Calu3 (cell line): Measurements from ENCODE around the gene TSHZ2. TPM values are rescaled to one million over a fixed set of nuclear protein-coding genes. Genes with fewer than 3 reads are reported as not detected.

Experiments
- BruUV-seq: library from RNA; stranded (reverse); fragments of 400-500 nt; replicated peaks from 2 replicates; lab custom pipeline; 2021; lab: Mats Ljungman, UMichigan
- CTCF ChIA-PET: fragments of 300-600 bp; sonication (Branson Sonifier 250); formaldehyde crosslinking; loops from one replicate; lab custom pipeline; 2022; ENCODE audit warnings: antibody characterized with exemption; lab: Charles Lee
- DNase-seq: peaks from one replicate; pipeline ENCODE4 v3.0.0; 2022
- H3K27ac Mint-ChIP-seq: one replicate; pipeline ENCODE4 v1.8.0; 2022; ENCODE audit warnings: mixed read lengths; ENCODE audit not compliant: unreplicated experiment
- H3K27me3 Mint-ChIP-seq: one replicate; pipeline ENCODE4 v1.8.0; 2022; ENCODE audit warnings: mixed read lengths; ENCODE audit not compliant: unreplicated experiment
- H3K36me3 Mint-ChIP-seq: one replicate; pipeline ENCODE4 v1.8.0; 2022; ENCODE audit warnings: mild to moderate bottlenecking, moderate library complexity, mixed read lengths; ENCODE audit not compliant: insufficient read depth, unreplicated experiment
- H3K4me1 Mint-ChIP-seq: one replicate; pipeline ENCODE4 v1.8.0; 2022; ENCODE audit warnings: mild to moderate bottlenecking, low read depth, mixed read lengths; ENCODE audit not compliant: unreplicated experiment
- H3K4me3 Mint-ChIP-seq: one replicate; pipeline ENCODE4 v1.8.0; 2022; ENCODE audit warnings: mild to moderate bottlenecking, low read depth, moderate library complexity, mixed read lengths; ENCODE audit not compliant: unreplicated experiment
- H3K9me3 Mint-ChIP-seq: one replicate; pipeline ENCODE4 v1.8.0; 2022; ENCODE audit warnings: low read depth, mixed read lengths; ENCODE audit not compliant: unreplicated experiment
- intact Hi-C: fragments of 100-400 bp; cut with micrococcal nuclease; formaldehyde crosslinking; loops from one replicate; pipeline ENCODE4 v1.10.0; 2022; ENCODE audit not compliant: unreplicated experiment
- total RNA-seq: library from RNA; stranded (reverse); gene quantifications from 2 replicates; pipeline ENCODE4 v1.2.3, GENCODE V29; 2022
- TF ChIP-seq, protein P1 (sequence below): fragments of 200-600 bp; IDR thresholded peaks from one replicate; pipeline ENCODE4 v1.8.0; 2022; ENCODE audit warnings: antibody characterized with exemption; ENCODE audit not compliant: unreplicated experiment

Gene TSHZ2
- total RNA-seq, 1 experiment from 2014 or later: not detected

- no peak overlapping the region for H3K27ac Mint-ChIP-seq
- no peaks in the 10 kb centered on the region for H3K36me3 Mint-ChIP-seq
- no peaks in the 10 kb centered on the region for H3K4me1 Mint-ChIP-seq
- H3K4me3 Mint-ChIP-seq: no peak overlapping the region
- TF ChIP-seq, protein P1, sequence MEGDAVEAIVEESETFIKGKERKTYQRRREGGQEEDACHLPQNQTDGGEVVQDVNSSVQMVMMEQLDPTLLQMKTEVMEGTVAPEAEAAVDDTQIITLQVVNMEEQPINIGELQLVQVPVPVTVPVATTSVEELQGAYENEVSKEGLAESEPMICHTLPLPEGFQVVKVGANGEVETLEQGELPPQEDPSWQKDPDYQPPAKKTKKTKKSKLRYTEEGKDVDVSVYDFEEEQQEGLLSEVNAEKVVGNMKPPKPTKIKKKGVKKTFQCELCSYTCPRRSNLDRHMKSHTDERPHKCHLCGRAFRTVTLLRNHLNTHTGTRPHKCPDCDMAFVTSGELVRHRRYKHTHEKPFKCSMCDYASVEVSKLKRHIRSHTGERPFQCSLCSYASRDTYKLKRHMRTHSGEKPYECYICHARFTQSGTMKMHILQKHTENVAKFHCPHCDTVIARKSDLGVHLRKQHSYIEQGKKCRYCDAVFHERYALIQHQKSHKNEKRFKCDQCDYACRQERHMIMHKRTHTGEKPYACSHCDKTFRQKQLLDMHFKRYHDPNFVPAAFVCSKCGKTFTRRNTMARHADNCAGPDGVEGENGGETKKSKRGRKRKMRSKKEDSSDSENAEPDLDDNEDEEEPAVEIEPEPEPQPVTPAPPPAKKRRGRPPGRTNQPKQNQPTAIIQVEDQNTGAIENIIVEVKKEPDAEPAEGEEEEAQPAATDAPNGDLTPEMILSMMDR: no peak
- no peaks in the 10 kb centered on the region for H3K9me3 Mint-ChIP-seq
- peaks cover 55% of the 10 kb centered on the region for H3K27me3 Mint-ChIP-seq
- CTCF ChIA-PET: no interaction called here
- no peak for DNase-seq
- BruUV-seq: no TSS peak
- intact Hi-C loops: no loop called here
These were observed 152.0 kb downstream of the TSHZ2 start for GRCh38 chr20:53124075-53124551.

DNA sequence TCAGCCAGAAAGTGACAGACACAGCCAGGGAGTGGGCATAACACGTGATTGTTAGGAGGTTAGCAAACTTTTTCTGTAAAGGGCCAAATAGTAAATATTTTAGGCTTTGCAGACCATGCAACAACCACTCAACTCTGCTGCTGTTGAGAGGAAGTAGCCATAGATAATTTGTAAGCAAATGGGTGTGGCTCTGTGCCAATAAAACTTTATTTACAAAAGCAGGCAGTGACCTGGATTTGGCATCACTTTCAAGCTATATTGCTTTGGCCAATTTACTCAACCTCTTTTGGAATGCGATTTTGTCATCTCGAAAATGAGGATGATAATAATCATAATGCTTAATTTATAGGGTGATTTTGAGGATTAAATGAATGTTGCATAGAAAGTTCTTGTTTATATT lies 152.6 kb downstream of the TSHZ2 start:
- CTCF ChIA-PET: interaction anchor here (0.6 to 1.1 kb wide), 2 partner anchors 10 to 99 kb away, joined by 3 to 4 read pairs; no protein-coding TSS in a partner anchor
- H3K27me3 Mint-ChIP-seq: peaks cover 48% of the 10 kb centered on the region

GRCh38 chr20:53126185-53126584 lies 154.0 kb downstream of the TSHZ2 start:
- Mint-ChIP-seq H3K27ac (no peak overlapping the region), H3K36me3 (no peaks in the 10 kb centered on the region), H3K4me3 (no peak overlapping the region), H3K27me3 (peaks cover 41% of the 10 kb centered on the region), H3K4me1 (no peaks in the 10 kb centered on the region), H3K9me3 (no peaks in the 10 kb centered on the region)
- CTCF ChIA-PET: no interaction called here
- intact Hi-C loops: no loop called here
- TF ChIP-seq, protein P1: no peak
- no peak for DNase-seq
- BruUV-seq: no TSS peak

More for the DNA sequence above, 152.6 kb downstream of the TSHZ2 start:
- intact Hi-C loops: no loop called here
- BruUV-seq: no TSS peak
- DNase-seq: no peak
- no peak overlapping the region for H3K27ac Mint-ChIP-seq
- H3K4me1 Mint-ChIP-seq: no peaks in the 10 kb centered on the region
- no peaks in the 10 kb centered on the region for H3K9me3 Mint-ChIP-seq
- H3K36me3 Mint-ChIP-seq: no peaks in the 10 kb centered on the region
- no peak overlapping the region for H3K4me3 Mint-ChIP-seq
- TF ChIP-seq, protein P1: no peak

DNA sequence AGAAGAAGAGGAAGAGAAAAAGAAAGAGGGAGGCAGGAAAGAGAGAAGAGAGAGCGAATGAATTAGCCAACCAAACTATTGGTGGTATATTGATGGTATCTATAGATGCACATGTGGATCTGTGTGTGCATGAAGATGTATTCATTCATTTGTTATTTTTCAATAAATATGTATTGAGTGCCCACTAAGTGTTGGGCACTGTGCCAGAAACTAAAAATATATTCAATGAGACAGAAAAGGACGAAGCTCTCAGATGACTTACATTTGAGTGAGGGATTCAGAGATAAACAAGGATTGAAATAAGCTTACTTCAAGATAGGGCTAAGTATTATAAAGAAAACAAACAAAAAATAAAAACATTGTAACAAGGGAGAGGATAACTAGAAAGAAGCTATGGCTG lies 154.9 kb downstream of the TSHZ2 start:
- DNase-seq: no peak
- Mint-ChIP-seq H3K4me1 (no peaks in the 10 kb centered on the region), H3K4me3 (no peak overlapping the region), H3K27ac (no peak overlapping the region), H3K9me3 (no peaks in the 10 kb centered on the region), H3K36me3 (no peaks in the 10 kb centered on the region), H3K27me3 (peaks cover 49% of the 10 kb centered on the region)
- BruUV-seq: no TSS peak
- CTCF ChIA-PET: interaction anchor here (0.6 kb wide), 1 partner anchor 97 kb away, joined by 5 read pairs; no protein-coding TSS in a partner anchor
- TF ChIP-seq, protein P1: no peak
- intact Hi-C loops: no loop called here
